Esophagus squamous epithelium (tissue), 4 donors: ENCODE results near the gene IMMP2L.

ENCODE experiments used
- POLR2A ChIP-seq, 4 donors: fragments of 450-650 bp; IDR thresholded peaks; one replicate each; pipeline ENCODE4 v1.6.1; 2017; ENCODE audit warnings: antibody characterized with exemption in 4 of 4, mild to moderate bottlenecking in 4 of 4, moderate library complexity in 3 of 4
- TF ChIP-seq, protein P1 (sequence below), 6 experiments: fragments of 450-650 bp in 4 of 6; fragments of 200-600 bp in 2 of 6; sonication (generic) in 2 of 6; IDR thresholded peaks; one replicate each; pipeline ENCODE4 v1.5.1; 2016 to 2019; ENCODE audit warnings: antibody characterized with exemption in 6 of 6, mild to moderate bottlenecking in 4 of 6, moderate library complexity in 4 of 6

DNA sequence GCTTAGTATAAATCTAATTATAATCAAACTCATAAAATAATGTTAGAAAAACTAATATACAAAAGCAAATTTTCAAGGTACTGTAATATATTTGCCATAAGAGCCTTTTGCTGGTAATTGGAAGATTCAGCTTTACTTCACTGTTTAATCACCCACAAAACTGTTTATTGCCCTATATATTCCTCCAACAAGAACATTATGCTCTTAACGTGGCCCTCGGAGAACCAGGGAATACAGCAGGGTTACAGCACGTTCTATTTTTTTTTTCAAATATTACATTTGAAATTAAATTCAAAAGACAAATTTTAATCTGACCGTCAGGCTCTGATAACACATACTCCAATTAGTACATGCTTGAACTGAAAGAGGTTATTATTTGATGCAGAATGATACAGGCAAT is 807.6 kb downstream of the IMMP2L start:
- TF ChIP-seq, protein P1, sequence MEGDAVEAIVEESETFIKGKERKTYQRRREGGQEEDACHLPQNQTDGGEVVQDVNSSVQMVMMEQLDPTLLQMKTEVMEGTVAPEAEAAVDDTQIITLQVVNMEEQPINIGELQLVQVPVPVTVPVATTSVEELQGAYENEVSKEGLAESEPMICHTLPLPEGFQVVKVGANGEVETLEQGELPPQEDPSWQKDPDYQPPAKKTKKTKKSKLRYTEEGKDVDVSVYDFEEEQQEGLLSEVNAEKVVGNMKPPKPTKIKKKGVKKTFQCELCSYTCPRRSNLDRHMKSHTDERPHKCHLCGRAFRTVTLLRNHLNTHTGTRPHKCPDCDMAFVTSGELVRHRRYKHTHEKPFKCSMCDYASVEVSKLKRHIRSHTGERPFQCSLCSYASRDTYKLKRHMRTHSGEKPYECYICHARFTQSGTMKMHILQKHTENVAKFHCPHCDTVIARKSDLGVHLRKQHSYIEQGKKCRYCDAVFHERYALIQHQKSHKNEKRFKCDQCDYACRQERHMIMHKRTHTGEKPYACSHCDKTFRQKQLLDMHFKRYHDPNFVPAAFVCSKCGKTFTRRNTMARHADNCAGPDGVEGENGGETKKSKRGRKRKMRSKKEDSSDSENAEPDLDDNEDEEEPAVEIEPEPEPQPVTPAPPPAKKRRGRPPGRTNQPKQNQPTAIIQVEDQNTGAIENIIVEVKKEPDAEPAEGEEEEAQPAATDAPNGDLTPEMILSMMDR (IDR thresholded peaks at IDR 0.05), result no peak
- no peak for TF ChIP-seq POLR2A (IDR thresholded peaks at IDR 0.05)
